CD14-positive monocyte (primary cell): Measurements from ENCODE around the gene F9. TPM values are rescaled to one million over a fixed set of nuclear protein-coding genes. Genes with fewer than 3 reads are reported as not detected.

Source experiments
- DNase-seq, 3 donors: peaks; one replicate each; pipeline ENCODE4 v3.0.0-alpha.2; 2011 to 2022
- H2AFZ ChIP-seq: 2 replicates; pipeline ENCODE4 v1.6.0; 2012; ENCODE audit warnings: mild to moderate bottlenecking, low read depth, low read length, inconsistent platforms; ENCODE audit not compliant: insufficient read depth, poor library complexity, severe bottlenecking
- H3K27ac ChIP-seq, 2 donors: 1 replicate in 1 of 2; 2 replicates in 1 of 2; pipeline ENCODE4 v1.5.1; 2012 to 2013; ENCODE audit warnings: low read length in 2 of 2, control low read depth in 1 of 2, inconsistent platforms in 1 of 2, low read depth in 1 of 2, mild to moderate bottlenecking in 1 of 2
- H3K27me3 ChIP-seq, 2 donors: one replicate each; pipeline versions ENCODE4 v1.6.0 to v1.6.1; 2011 to 2013; ENCODE audit warnings: low read length in 2 of 2; ENCODE audit not compliant: control insufficient read depth in 2 of 2, insufficient read depth in 2 of 2
- H3K36me3 ChIP-seq, 2 donors: replicated peaks in 1 of 2; 1 replicate in 1 of 2; 2 replicates in 1 of 2; pipeline versions ENCODE4 v1.5.1 to v1.6.1; 2012 to 2013; ENCODE audit warnings: low read length in 2 of 2, control low read depth in 1 of 2, inconsistent platforms in 1 of 2, mild to moderate bottlenecking in 1 of 2; ENCODE audit not compliant: insufficient read depth in 2 of 2, control insufficient read depth in 1 of 2
- H3K4me1 ChIP-seq, 2 donors: 1 replicate in 1 of 2; 2 replicates in 1 of 2; pipeline versions ENCODE4 v1.5.1 to v1.6.1; 2012 to 2013; ENCODE audit warnings: low read length in 2 of 2, control low read depth in 1 of 2, inconsistent platforms in 1 of 2, mild to moderate bottlenecking in 1 of 2, moderate library complexity in 1 of 2; ENCODE audit not compliant: insufficient read depth in 2 of 2, control insufficient read depth in 1 of 2
- H3K4me2 ChIP-seq: replicated peaks from 2 replicates; pipeline ENCODE3; 2012; ENCODE audit warnings: low read length, moderate library complexity, mild to moderate bottlenecking; ENCODE audit not compliant: poor library complexity, severe bottlenecking; ENCODE audit errors: extremely low read depth
- H3K4me3 ChIP-seq, 3 experiments: fragments of 200-600 bp in 1 of 3; sonication (generic) in 1 of 3; replicated peaks in 1 of 3; 1 replicate in 2 of 3; 2 replicates in 1 of 3; pipeline ENCODE4 v1.5.1; 2011 to 2013; ENCODE audit warnings: low read length in 3 of 3, mild to moderate bottlenecking in 3 of 3, control low read depth in 2 of 3, low read depth in 2 of 3, inconsistent platforms in 1 of 3, moderate library complexity in 1 of 3
- H3K79me2 ChIP-seq: 2 replicates; pipeline ENCODE4 v1.6.0; 2012; ENCODE audit warnings: mild to moderate bottlenecking, control low read depth, inconsistent platforms, low read length, moderate library complexity; ENCODE audit not compliant: insufficient read depth
- H3K9ac ChIP-seq: 2 replicates; pipeline ENCODE4 v1.6.0; 2017; ENCODE audit warnings: low read length, mild to moderate bottlenecking; ENCODE audit not compliant: insufficient read depth, poor library complexity, severe bottlenecking
- H3K9me3 ChIP-seq, 2 donors: replicated peaks in 1 of 2; 1 replicate in 1 of 2; 2 replicates in 1 of 2; pipeline versions ENCODE4 v1.5.1 to v1.6.1; 2012 to 2013; ENCODE audit warnings: low read length in 2 of 2, control low read depth in 1 of 2; ENCODE audit not compliant: control insufficient read depth in 1 of 2, insufficient read depth in 1 of 2
- H4K20me1 ChIP-seq: 2 replicates; pipeline ENCODE4 v1.6.0; 2012; ENCODE audit warnings: mild to moderate bottlenecking, low read length, control low read depth, moderate library complexity; ENCODE audit not compliant: insufficient read depth
- H3K27ac Mint-ChIP-seq, 7 donors: one replicate each; pipeline ENCODE4 v1.8.0; 2020; ENCODE audit warnings: mild to moderate bottlenecking in 7 of 7, mixed read lengths in 7 of 7, moderate library complexity in 6 of 7, inconsistent platforms in 2 of 7
- H3K27me3 Mint-ChIP-seq, 3 donors: one replicate each; pipeline ENCODE4 v1.8.0; 2021 to 2022; ENCODE audit warnings: low read depth in 3 of 3, mild to moderate bottlenecking in 3 of 3, mixed read lengths in 3 of 3, moderate library complexity in 3 of 3, inconsistent platforms in 1 of 3
- H3K36me3 Mint-ChIP-seq, 2 donors: one replicate each; pipeline ENCODE4 v1.8.0; 2020; ENCODE audit warnings: mixed read lengths in 2 of 2, inconsistent platforms in 1 of 2, mild to moderate bottlenecking in 1 of 2
- H3K4me1 Mint-ChIP-seq: one replicate; pipeline ENCODE4 v1.8.0; 2020; ENCODE audit warnings: mild to moderate bottlenecking, mixed read lengths
- H3K4me3 Mint-ChIP-seq, 2 donors: one replicate each; pipeline ENCODE4 v1.8.0; 2020; ENCODE audit warnings: mild to moderate bottlenecking in 2 of 2, mixed read lengths in 2 of 2, moderate library complexity in 1 of 2
- H3K9me3 Mint-ChIP-seq, 7 donors: one replicate each; pipeline ENCODE4 v1.8.0; 2020 to 2022; ENCODE audit warnings: mixed read lengths in 7 of 7, mild to moderate bottlenecking in 6 of 7, moderate library complexity in 6 of 7, inconsistent platforms in 2 of 7
- CTCF ChIP-seq: fragments of 200-600 bp; IDR thresholded peaks from one replicate; pipeline ENCODE4 v1.8.0; 2022; ENCODE audit warnings: antibody characterized with exemption, mild to moderate bottlenecking
- WGBS: methylation state at CpG from one replicate; pipeline ENCODE4 v1.1.5; 2013; ENCODE audit warnings: missing lambda C conversion rate; ENCODE audit not compliant: insufficient coverage; 5-methylcytosine and 5-hydroxymethylcytosine counted together
- intact Hi-C, 2 donors: fragments of 100-400 bp; cut with micrococcal nuclease; formaldehyde crosslinking; loops; one replicate each; pipeline versions ENCODE4 v1.15.0 to v1.15.1; 2023
- polyA plus RNA-seq, 3 donors: library from polyadenylated mRNA; depleted of rRNA in 1 of 3; unstranded in 2 of 3; stranded (reverse) in 1 of 3; fragments of 300-500 nt in 2 of 3; fragments of >200 nt in 1 of 3; fragmentation: Illumina TruSeq in 2 of 3; gene quantifications; 1 replicate in 2 of 3; 2 replicates in 1 of 3; pipeline ENCODE4 v1.2.3, GENCODE V29; 2012 to 2021

Gene F9
- polyA plus RNA-seq, 3 donors, result not detected

- no peaks in the 10 kb centered on the region for H3K4me1 Mint-ChIP-seq
- Histone ChIP-seq H3K9me3 (no peaks in the 10 kb centered on the region), H3K79me2 (no peaks in the 10 kb centered on the region), H3K4me2 (no peak overlapping the region), H3K36me3 (no peaks in the 10 kb centered on the region), H4K20me1 (no peaks in the 10 kb centered on the region), H3K4me1 (no peaks in the 10 kb centered on the region), H3K27ac (no peak overlapping the region), H2AFZ (no peak overlapping the region), H3K27me3 (no peaks in the 10 kb centered on the region), H3K4me3 (no peak overlapping the region), H3K9ac (no peak overlapping the region)
- intact Hi-C loops, result no loop called here
- H3K9me3 Mint-ChIP-seq, result peaks cover 0 to 2% (median 0%) of the 10 kb centered on the region in 7 donors
- H3K36me3 Mint-ChIP-seq, result no peaks in the 10 kb centered on the region
- no peak for DNase-seq
- no CpG with 5 or more reads among the region's 2 CpGs for WGBS
- TF ChIP-seq CTCF, result no peak
- H3K27me3 Mint-ChIP-seq, result peaks cover 0 to 3% (median 1%) of the 10 kb centered on the region in 3 donors
- H3K4me3 Mint-ChIP-seq, result no peak overlapping the region
- H3K27ac Mint-ChIP-seq, result no peak overlapping the region
Observed at GRCh38 chrX:139484591-139484990, 45.9 kb upstream of the F9 start.

GRCh38 chrX:139495324-139495723 lies 35.2 kb upstream of the F9 start:
- no peak overlapping the region for H3K4me3 Mint-ChIP-seq
- H3K36me3 Mint-ChIP-seq, result no peaks in the 10 kb centered on the region
- Histone ChIP-seq H3K9ac (no peak overlapping the region), H3K4me1 (no peaks in the 10 kb centered on the region), H2AFZ (no peak overlapping the region), H3K36me3 (no peaks in the 10 kb centered on the region), H3K4me3 (no peak overlapping the region), H3K27ac (no peak overlapping the region), H4K20me1 (no peaks in the 10 kb centered on the region), H3K4me2 (no peak overlapping the region), H3K27me3 (no peaks in the 10 kb centered on the region), H3K79me2 (no peaks in the 10 kb centered on the region), H3K9me3 (no peaks in the 10 kb centered on the region)
- no peaks in the 10 kb centered on the region for H3K4me1 Mint-ChIP-seq
- intact Hi-C loops, result no loop called here
- H3K27me3 Mint-ChIP-seq, result peaks cover 0 to 1% (median 0%) of the 10 kb centered on the region in 3 donors
- no peak for TF ChIP-seq CTCF
- H3K9me3 Mint-ChIP-seq, result peaks cover 0 to 5% (median 3%) of the 10 kb centered on the region in 7 donors
- WGBS, result 87% methylated on average over 4 of the region's 5 CpGs
- H3K27ac Mint-ChIP-seq, result no peak overlapping the region
- no peak for DNase-seq
